K562 (cell line): ENCODE results near the gene PDZK1IP1. TPM values are rescaled to one million over a fixed set of nuclear protein-coding genes. Genes with fewer than 3 reads are reported as not detected.

Experiments used
- ATAC-seq: fragments of 200-7000 bp; cut with Tn5 transposase; 3 replicates; pipeline ENCODE4 v1.9.1; 2020; ENCODE audit warnings: moderate library complexity
- BruUV-seq: library from RNA; stranded (reverse); fragments of 400-500 nt; replicated peaks from 2 replicates; lab custom pipeline; 2021; lab: Mats Ljungman, UMichigan
- CTCF ChIA-PET: fragments of 300-600 bp; formaldehyde crosslinking; extraction: SDS; loops from one replicate; lab custom pipeline; 2021; ENCODE audit warnings: low intra/inter-chr PET ratio; lab: Yijun Ruan, JAX
- POLR2A ChIA-PET: fragments of 300-600, 350-650 bp; sonication (Branson Sonifier 250); formaldehyde crosslinking; extraction: SDS; loops from one replicate; lab custom pipeline; 2021; ENCODE audit warnings: antibody characterized with exemption, inconsistent platforms; lab: Yijun Ruan, JAX
- DNase-seq, 4 experiments: peaks; one replicate each; pipeline versions ENCODE4 v3.0.0 to v3.0.0-alpha.2; 2011 to 2018; ENCODE audit warnings: low spot score in 3 of 4, mixed read lengths in 3 of 4; ENCODE audit errors: extremely low read depth in 1 of 4
- FAIRE-seq: peaks from 2 replicates; lab custom pipeline; 2011; peaks lifted over from hg19 to GRCh38; lab: Jason Lieb, UNC
- H2AFZ ChIP-seq: 2 replicates; pipeline ENCODE4 v1.6.0; 2011; ENCODE audit warnings: low read depth, low read length, control low read depth, inconsistent platforms
- H3K27ac ChIP-seq: fragments of 200-600 bp; 3 replicates; pipeline ENCODE4 v1.8.0; 2011; ENCODE audit warnings: low read depth, mild to moderate bottlenecking, control low read depth, inconsistent platforms, low read length, moderate library complexity, mixed read lengths; ENCODE audit errors: extremely low read depth
- H3K27me3 ChIP-seq, 2 experiments: fragments of 300-600 bp in 1 of 2; 2 replicates in 1 of 2; 3 replicates in 1 of 2; pipeline versions ENCODE4 v1.6.0 to v1.8.0; 2011; ENCODE audit warnings: inconsistent platforms in 2 of 2, low read length in 2 of 2, mild to moderate bottlenecking in 1 of 2, mixed read lengths in 1 of 2, moderate library complexity in 1 of 2; ENCODE audit not compliant: control insufficient read depth in 2 of 2, insufficient read depth in 2 of 2
- H3K36me3 ChIP-seq: fragments of 300-600 bp; 3 replicates; pipeline ENCODE4 v1.8.0; 2011; ENCODE audit warnings: mild to moderate bottlenecking, low read length, inconsistent platforms; ENCODE audit not compliant: control insufficient read depth, insufficient read depth
- H3K4me1 ChIP-seq, 2 experiments: fragments of 200-600 bp in 1 of 2; replicated peaks in 1 of 2; 2 replicates in 1 of 2; 3 replicates in 1 of 2; pipeline versions ENCODE4 v1.5.1 to v1.8.0; 2011; ENCODE audit warnings: inconsistent platforms in 2 of 2, low read length in 2 of 2, mild to moderate bottlenecking in 1 of 2, mixed read lengths in 1 of 2, moderate library complexity in 1 of 2; ENCODE audit not compliant: control insufficient read depth in 2 of 2, insufficient read depth in 2 of 2
- H3K4me2 ChIP-seq: 2 replicates; pipeline ENCODE4 v1.6.1; 2011; ENCODE audit warnings: low read length, control low read depth, inconsistent platforms, mixed read lengths; ENCODE audit not compliant: insufficient read depth
- H3K4me3 ChIP-seq: fragments of 200-600 bp; sonication (generic), shearing (Covaris generic); 2 replicates; pipeline ENCODE4 v1.5.1; 2016; ENCODE audit warnings: control low read depth, inconsistent platforms
- H3K79me2 ChIP-seq: fragments of 200-600 bp; 3 replicates; pipeline ENCODE4 v1.8.0; 2011; ENCODE audit warnings: low read length, inconsistent platforms; ENCODE audit not compliant: control insufficient read depth, insufficient read depth
- H3K9ac ChIP-seq, 2 experiments: 2 replicates each; pipeline versions ENCODE4 v1.6.0 to v1.6.1; 2011; ENCODE audit warnings: low read depth in 2 of 2, low read length in 2 of 2, control low read depth in 1 of 2, inconsistent platforms in 1 of 2, mild to moderate bottlenecking in 1 of 2, mixed read lengths in 1 of 2; ENCODE audit not compliant: insufficient read depth in 1 of 2
- H3K9me1 ChIP-seq: one replicate; pipeline ENCODE4 v1.6.0; 2011; ENCODE audit warnings: inconsistent platforms, mild to moderate bottlenecking, low read length, moderate library complexity; ENCODE audit not compliant: control insufficient read depth, insufficient read depth
- H3K9me3 ChIP-seq: replicated peaks from 2 replicates; pipeline ENCODE4 v1.5.1; 2011; ENCODE audit warnings: low read depth, low read length, inconsistent platforms; ENCODE audit not compliant: control insufficient read depth, insufficient read depth
- H4K20me1 ChIP-seq: replicated peaks from 2 replicates; pipeline ENCODE4 v1.6.1; 2011; ENCODE audit warnings: low read length, inconsistent platforms, mixed read lengths; ENCODE audit not compliant: control insufficient read depth, insufficient read depth
- CHD1 ChIP-seq: fragments of 200-600 bp; sonication (generic); IDR thresholded peaks from one replicate; pipeline ENCODE4 v1.6.1; 2012; ENCODE audit warnings: mild to moderate bottlenecking, moderate library complexity, low read length, inconsistent platforms
- ELF1 ChIP-seq: fragments of 200-800 bp; sonication (Bioruptor generic); IDR thresholded peaks from 2 replicates; pipeline ENCODE4 v1.6.1; 2016; ENCODE audit warnings: missing genetic modification characterization, missing compliant biosample characterization
- ELF4 ChIP-seq: fragments of 450-650 bp; formaldehyde crosslinking; IDR thresholded peaks from 2 replicates; pipeline ENCODE4 v1.4.0; 2022; ENCODE audit warnings: missing genetic modification characterization
- EWSR1 ChIP-seq: fragments of 450-650 bp; IDR thresholded peaks from 2 replicates; pipeline ENCODE4 v1.6.1; 2018; ENCODE audit warnings: borderline replicate concordance, mild to moderate bottlenecking, low read depth, moderate library complexity; ENCODE audit not compliant: partially characterized antibody
- HDGF ChIP-seq: fragments of 450-650 bp; IDR thresholded peaks from 2 replicates; pipeline ENCODE4 v1.6.1; 2016
- KAT7 ChIP-seq: sonication (generic); formaldehyde crosslinking; IDR thresholded peaks from 2 replicates; pipeline ENCODE4 v1.8.0; 2022; ENCODE audit warnings: missing genetic modification reagents, mild to moderate bottlenecking, borderline replicate concordance
- KDM4B ChIP-seq, 2 experiments: fragments of 450-650 bp in 1 of 2; sonication (generic) in 1 of 2; IDR thresholded peaks; 2 replicates each; pipeline ENCODE4 v1.6.1; 2016 to 2017; ENCODE audit warnings: borderline replicate concordance in 2 of 2, antibody characterized with exemption in 1 of 2, low read depth in 1 of 2, mild to moderate bottlenecking in 1 of 2
- L3MBTL2 ChIP-seq: fragments of 450-650 bp; IDR thresholded peaks from 2 replicates; pipeline ENCODE4 v1.6.1; 2016; ENCODE audit warnings: mild to moderate bottlenecking, moderate library complexity
- MBD2 ChIP-seq: sonication (generic); IDR thresholded peaks from 2 replicates; pipeline ENCODE4 v1.6.1; 2016; ENCODE audit warnings: low read depth, borderline replicate concordance
- MXI1 ChIP-seq: IDR thresholded peaks from 2 replicates; pipeline ENCODE4 v1.6.1; 2011; ENCODE audit warnings: low read depth, mild to moderate bottlenecking, improper control_type of control experiment, low read length
- NR3C1 ChIP-seq: sonication (generic); formaldehyde crosslinking; IDR thresholded peaks from 2 replicates; pipeline ENCODE4 v1.8.1; 2022; ENCODE audit warnings: missing genetic modification reagents
- POLR2A ChIP-seq: fragments of 450-650 bp; conservative IDR thresholded peaks from 2 replicates; pipeline ENCODE4 v1.6.1; 2016
- RBFOX2 ChIP-seq: fragments of 200-400 bp; formaldehyde crosslinking; IDR thresholded peaks from 2 replicates; pipeline ENCODE4 v1.6.1; 2017; ENCODE audit warnings: low read depth, mild to moderate bottlenecking, low read length, moderate library complexity
- SMAD4 ChIP-seq: fragments of 250-450 bp; sonication (Bioruptor Pico); conservative IDR thresholded peaks from 2 replicates; pipeline ENCODE4 v1.8.0; 2021; ENCODE audit warnings: inconsistent platforms, mild to moderate bottlenecking, moderate library complexity
- SMC3 ChIP-seq: conservative IDR thresholded peaks from 2 replicates; pipeline ENCODE4 v1.6.1; 2011; ENCODE audit warnings: low read depth, low read length, improper control_type of control experiment; ENCODE audit not compliant: insufficient read depth
- SRSF7 ChIP-seq: fragments of 200-400 bp; formaldehyde crosslinking; optimal IDR thresholded peaks from 2 replicates; pipeline ENCODE3; 2017; ENCODE audit warnings: mild to moderate bottlenecking, low read depth, low read length
- ZNF507 ChIP-seq: conservative IDR thresholded peaks from 2 replicates; pipeline ENCODE4 v1.6.1; 2017; ENCODE audit warnings: missing genetic modification characterization, missing compliant biosample characterization
- ZNF584 ChIP-seq: fragments of 200-800 bp; sonication (Bioruptor generic); IDR thresholded peaks from 2 replicates; pipeline ENCODE4 v1.6.1; 2016; ENCODE audit warnings: low read depth, mild to moderate bottlenecking, missing genetic modification characterization, missing compliant biosample characterization
- WGBS: fragments of 100-300 bp; shearing (Covaris generic); methylation state at CpG from one replicate; pipeline ENCODE4 v1.1.6; 2016; ENCODE audit warnings: low coverage, mixed read lengths; ENCODE audit not compliant: insufficient coverage; ENCODE audit errors: missing lambda C conversion rate; 5-methylcytosine and 5-hydroxymethylcytosine counted together
- in situ Hi-C: fragments of 300-500 bp; cut with MboI; formaldehyde crosslinking; loops from 4 replicates; pipeline ENCODE4 v1.15.0; 2018; ENCODE audit warnings: inconsistent platforms, mixed read lengths
- intact Hi-C: fragments of 100-400 bp; cut with micrococcal nuclease; formaldehyde crosslinking; loops from 2 replicates; pipeline ENCODE4 v1.14.2; 2022
- polyA plus RNA-seq, 8 experiments: library from polyadenylated mRNA; depleted of rRNA in 4 of 8; stranded (reverse) in 5 of 8; unstranded in 3 of 8; fragments of >200 nt; fragmentation: Nextera tagmentation in 2 of 8; fragmentation: Illumina TruSeq in 1 of 8; extraction: Ambion mirVana in 2 of 8; extraction: Trizol in 1 of 8; gene quantifications; 2 replicates each; pipeline versions ENCODE4 v1.2.1 to v1.2.3, GENCODE V29; 2011 to 2014; ENCODE audit warnings: inconsistent platforms in 1 of 8, missing spikeins in 1 of 8
- total RNA-seq, 7 experiments: library from RNA; depleted of rRNA in 6 of 7; stranded (reverse); fragments of >200 nt in 6 of 7; fragmentation: Illumina TruSeq in 2 of 7; extraction: Trizol in 2 of 7; gene quantifications; 2 replicates each; pipeline versions ENCODE4 v1.2.1 to v1.2.3, GENCODE V29; 2011 to 2021; ENCODE audit warnings: low replicate concordance in 1 of 7
- TF ChIP-seq, protein P1 (sequence below), 2 experiments: IDR thresholded peaks in 1 of 2; conservative IDR thresholded peaks in 1 of 2; 2 replicates each; pipeline ENCODE4 v1.6.1; 2016; ENCODE audit warnings: low read depth in 2 of 2, mild to moderate bottlenecking in 1 of 2, missing compliant biosample characterization in 1 of 2, missing genetic modification characterization in 1 of 2, moderate library complexity in 1 of 2
- TF ChIP-seq, protein P2 (sequence below): IDR thresholded peaks from 2 replicates; pipeline ENCODE4 v1.6.1; 2016; ENCODE audit warnings: missing genetic modification characterization, missing compliant biosample characterization

The PDZK1IP1 gene
- total and polyA plus RNA-seq, 9 of the 15 experiments (the other 6 are each of a cell fraction or from before 2014, with no cell fraction given): 0.17 to 0.68 (median 0.53) TPM; not detected in 2

DNA sequence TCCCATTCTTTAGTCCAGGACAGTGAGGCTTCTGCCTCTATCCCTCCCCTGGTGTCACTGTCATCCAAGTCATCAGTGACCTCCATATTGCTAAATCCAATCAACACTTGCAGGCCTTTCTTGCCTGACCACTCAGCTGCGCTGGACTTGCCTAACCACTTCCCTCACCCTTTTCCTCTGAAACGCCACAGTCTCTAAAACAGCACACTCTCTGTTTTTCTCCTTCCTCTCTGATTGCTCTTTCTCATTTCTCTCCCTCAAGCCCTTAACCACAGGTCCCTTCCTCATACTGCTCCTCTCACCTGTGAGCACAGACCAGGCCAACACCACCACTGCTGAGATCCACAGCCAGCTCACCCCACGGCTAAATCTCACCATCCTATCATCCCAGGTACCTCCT lies 24.7 kb upstream of the PDZK1IP1 start:
- Histone ChIP-seq H3K4me2 (no peak overlapping the region), H3K27me3 (no peaks in the 10 kb centered on the region), H2AFZ (no peak overlapping the region), H3K9me3 (no peaks in the 10 kb centered on the region), H3K4me1 (peaks cover 41 to 59% of the 10 kb centered on the region in 2 experiments), H3K4me3 (no peak overlapping the region), H4K20me1 (peaks cover 24% of the 10 kb centered on the region; the same call in 1 of the 2 replicates), H3K79me2 (peaks cover 6% of the 10 kb centered on the region; the same call in 2 of the 3 replicates), H3K9ac (peak overlapping the region in 1 of 2 experiments; percentile 57; a peak in 1 of 4 replicates), H3K9me1 (peaks cover 5% of the 10 kb centered on the region), H3K36me3 (peaks cover 66% of the 10 kb centered on the region), H3K27ac (0 out of 3 replicates have a peak overlapping the region, but pooled peaks have one; percentile 1)
- FAIRE-seq: no peak
- 56% methylated on average over 3 of the region's 3 CpGs for WGBS
- peak; percentile 4 for ATAC-seq
- ChIA-PET CTCF (no interaction called here), POLR2A (interaction anchor here (0.6 to 7.7 kb wide), 10 partner anchors 9 to 602 kb away, joined by 3 to 80 read pairs (median 8); no protein-coding TSS in a partner anchor)
- in situ Hi-C loops: no loop called here
- no peak for DNase-seq
- intact Hi-C loops: no loop called here
- BruUV-seq: no TSS peak
- TF ChIP-seq SMAD4 (CRISPR knock-in tag) (no peak), MBD2 (no peak), ZNF507 (tag) (no peak), SRSF7 (no peak), KAT7 (CRISPR knock-in tag) (no peak), EWSR1 (no peak), ELF1 (tag) (no peak), KDM4B (IDR thresholded peaks at IDR 0.05; ENCODE audit: borderline replicate concordance in 2 of 2, low read depth in 1 of 2) (no peak), HDGF (peak; percentile 69; the same call in 1 of the 2 replicates), RBFOX2 (no peak; the same call in 1 of the 2 replicates), MXI1 (no peak), POLR2A (peak; percentile 63), CHD1 (no peak), ZNF584 (CRISPR knock-in tag) (no peak), SMC3 (no peak), NR3C1 (no peak), ELF4 (CRISPR knock-in tag) (0 out of 2 replicates have a peak, but pooled peaks have one; percentile 7), L3MBTL2 (no peak)
- TF ChIP-seq, protein P1, sequence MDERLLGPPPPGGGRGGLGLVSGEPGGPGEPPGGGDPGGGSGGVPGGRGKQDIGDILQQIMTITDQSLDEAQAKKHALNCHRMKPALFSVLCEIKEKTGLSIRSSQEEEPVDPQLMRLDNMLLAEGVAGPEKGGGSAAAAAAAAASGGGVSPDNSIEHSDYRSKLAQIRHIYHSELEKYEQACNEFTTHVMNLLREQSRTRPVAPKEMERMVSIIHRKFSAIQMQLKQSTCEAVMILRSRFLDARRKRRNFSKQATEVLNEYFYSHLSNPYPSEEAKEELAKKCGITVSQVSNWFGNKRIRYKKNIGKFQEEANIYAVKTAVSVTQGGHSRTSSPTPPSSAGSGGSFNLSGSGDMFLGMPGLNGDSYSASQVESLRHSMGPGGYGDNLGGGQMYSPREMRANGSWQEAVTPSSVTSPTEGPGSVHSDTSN (CRISPR knock-in tag; IDR thresholded peaks at IDR 0.05; ENCODE audit: low read depth): no peak
- TF ChIP-seq, protein P1 (tag; conservative IDR thresholded peaks at IDR 0.05; ENCODE audit: low read depth): no peak
- TF ChIP-seq, protein P2, sequence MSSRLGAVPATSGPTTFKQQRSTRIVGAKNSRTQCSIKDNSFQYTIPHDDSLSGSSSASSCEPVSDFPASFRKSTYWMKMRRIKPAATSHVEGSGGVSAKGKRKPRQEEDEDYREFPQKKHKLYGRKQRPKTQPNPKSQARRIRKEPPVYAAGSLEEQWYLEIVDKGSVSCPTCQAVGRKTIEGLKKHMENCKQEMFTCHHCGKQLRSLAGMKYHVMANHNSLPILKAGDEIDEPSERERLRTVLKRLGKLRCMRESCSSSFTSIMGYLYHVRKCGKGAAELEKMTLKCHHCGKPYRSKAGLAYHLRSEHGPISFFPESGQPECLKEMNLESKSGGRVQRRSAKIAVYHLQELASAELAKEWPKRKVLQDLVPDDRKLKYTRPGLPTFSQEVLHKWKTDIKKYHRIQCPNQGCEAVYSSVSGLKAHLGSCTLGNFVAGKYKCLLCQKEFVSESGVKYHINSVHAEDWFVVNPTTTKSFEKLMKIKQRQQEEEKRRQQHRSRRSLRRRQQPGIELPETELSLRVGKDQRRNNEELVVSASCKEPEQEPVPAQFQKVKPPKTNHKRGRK: no peak
